ENCODE results near the gene NACAD.

GRCh38 chr7:45131891-45132290 is 43.1 kb upstream of the NACAD start:
- TF ChIP-seq CTCF (tag by site-specific recombination; IDR thresholded peaks at IDR 0.05): no peak
- TF ChIP-seq ZNF223 (tag by site-specific recombination; IDR thresholded peaks at IDR 0.05): no peak
- no peak for TF ChIP-seq REST (tag by site-specific recombination; IDR thresholded peaks at IDR 0.05)
- no peak for TF ChIP-seq ZNF792 (tag by site-specific recombination; IDR thresholded peaks at IDR 0.05)
- no peak for TF ChIP-seq ZNF488 (tag by site-specific recombination; IDR thresholded peaks at IDR 0.05)
- no peak for TF ChIP-seq ZNF292 (tag by site-specific recombination; IDR thresholded peaks at IDR 0.05; ENCODE audit: borderline replicate concordance, low read depth)

Measured in HEK293 (cell line).